ENCODE results near the gene SARS1. TPM values are rescaled to one million over a fixed set of nuclear protein-coding genes. Genes with fewer than 3 reads are reported as not detected.

Gene SARS1
- total and polyA plus RNA-seq, 2 of the 13 experiments (the other 11 are each of a cell fraction or from before 2014, with no cell fraction given), result 103 to 134 TPM

DNA sequence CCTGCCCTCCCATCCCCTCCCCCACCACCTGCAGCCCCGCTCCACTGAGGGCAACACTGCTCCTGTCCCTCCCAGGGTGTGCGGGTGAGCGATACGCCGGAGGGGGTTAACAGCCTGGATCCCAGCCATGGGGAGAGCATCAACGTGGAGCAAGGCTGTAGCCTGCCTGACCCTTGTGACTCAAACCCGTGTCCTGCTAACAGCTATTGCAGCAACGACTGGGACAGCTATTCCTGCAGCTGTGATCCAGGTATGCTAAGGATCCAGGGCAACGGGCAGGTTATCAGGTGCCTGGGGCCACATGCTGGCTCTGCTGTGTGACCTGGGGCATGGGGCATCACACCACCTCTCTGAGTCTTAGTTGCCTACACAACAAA, 50.6 kb downstream of the SARS1 start:
- in situ Hi-C loops (cut with HindIII; ENCODE audit: extremely low pct_ligation_motif_present, low pct_unique_long_range_greater_than_20kb), result loop anchor here (5.0 to 10.0 kb wide), 3 partner anchors 62 to 270 kb away; partner anchors contain the start of gene GPR61
- no peaks in the 10 kb centered on the region for H3K4me1 ChIP-seq (ENCODE audit: insufficient read depth, low read length)
- H3K4me2 ChIP-seq (ENCODE audit: low read depth, low read length), result no peak overlapping the region
- no peak overlapping the region for H3K4me3 ChIP-seq (replicated peaks in 1 of 3; ENCODE audit: insufficient read depth in 1 of 3, low read depth in 2 of 3, low read length in 3 of 3)
- H3K27ac ChIP-seq (ENCODE audit: extremely low read length, insufficient read depth, low read length), result no peak overlapping the region
- H4K20me1 ChIP-seq (ENCODE audit: insufficient read depth, low read length), result no peaks in the 10 kb centered on the region
- WGBS (ENCODE audit: low lambda C conversion rate), result 87% methylated on average over 6 of the region's 9 CpGs
- BruUV-seq (replicated peaks), result no TSS peak
- H3K9ac ChIP-seq (ENCODE audit: insufficient read depth, low read depth, low read length), result no peak overlapping the region
- DNase-seq (ENCODE audit: low spot score) (no peak), ATAC-seq (no peak), FAIRE-seq (no peak)
- no peaks in the 10 kb centered on the region for H3K79me2 ChIP-seq (ENCODE audit: insufficient read depth, low read length)
- intact Hi-C loops (cut with micrococcal nuclease; ENCODE audit: unreplicated experiment), result loop anchor here (5.0 kb wide), 1 partner anchor 172 kb away; the partner anchor contains the start of gene TMEM167B
- H2AFZ ChIP-seq (ENCODE audit: low read length), result no peak overlapping the region
- ChIA-PET POLR2A (interaction anchor here (0.7 to 1.8 kb wide), 3 partner anchors 12 to 134 kb away, joined by 3 to 6 read pairs (median 4); partner anchors contain the start of gene SORT1), CTCF (ENCODE audit: low intra/inter-chr PET ratio, low total read pairs) (interaction anchor here (0.6 to 3.0 kb wide), 13 partner anchors 11 to 269 kb away, joined by 4 to 76 read pairs (median 8); partner anchors contain the start of genes CELSR2, CYB561D1, PSRC1 and SORT1)
- no peaks in the 10 kb centered on the region for H3K9me3 ChIP-seq (ENCODE audit: low read length)
- H3K27me3 ChIP-seq (ENCODE audit: control insufficient read depth in 1 of 2, insufficient read depth in 2 of 2, low read length in 2 of 2), result no peaks in the 10 kb centered on the region
- H3K36me3 ChIP-seq (replicated peaks in 1 of 2; ENCODE audit: control insufficient read depth in 1 of 2, insufficient read depth in 2 of 2, low read length in 2 of 2), result peaks cover 3 to 11% of the 10 kb centered on the region in 2 experiments; a peak in 4 of 5 replicates
- TF ChIP-seq YEATS2 (CRISPR knock-in tag; IDR thresholded peaks at IDR 0.05; ENCODE audit: borderline replicate concordance) (no peak), GLMP (CRISPR knock-in tag; IDR thresholded peaks at IDR 0.05; ENCODE audit: borderline replicate concordance) (no peak), U2AF1 (optimal IDR thresholded peaks at IDR 0.05; ENCODE audit: low read depth, low read length) (no peak), TSC22D2 (CRISPR knock-in tag; IDR thresholded peaks at IDR 0.05; ENCODE audit: borderline replicate concordance) (no peak), ZNF484 (CRISPR knock-in tag; IDR thresholded peaks at IDR 0.05; ENCODE audit: borderline replicate concordance, low read depth) (no peak), ZNF275 (CRISPR knock-in tag; IDR thresholded peaks at IDR 0.05; ENCODE audit: borderline replicate concordance) (no peak), ZNF609 (CRISPR knock-in tag; IDR thresholded peaks at IDR 0.05; ENCODE audit: borderline replicate concordance) (no peak), ZNF496 (CRISPR knock-in tag; IDR thresholded peaks at IDR 0.05; ENCODE audit: insufficient replicate concordance) (no peak), GATAD2A (CRISPR knock-in tag; IDR thresholded peaks at IDR 0.05) (no peak), NPAS2 (CRISPR knock-in tag; IDR thresholded peaks at IDR 0.05; ENCODE audit: borderline replicate concordance) (no peak), HMG20B (CRISPR knock-in tag; conservative IDR thresholded peaks at IDR 0.05) (no peak), FLYWCH1 (CRISPR knock-in tag; IDR thresholded peaks at IDR 0.05) (no peak)
- TF ChIP-seq, protein P1, sequence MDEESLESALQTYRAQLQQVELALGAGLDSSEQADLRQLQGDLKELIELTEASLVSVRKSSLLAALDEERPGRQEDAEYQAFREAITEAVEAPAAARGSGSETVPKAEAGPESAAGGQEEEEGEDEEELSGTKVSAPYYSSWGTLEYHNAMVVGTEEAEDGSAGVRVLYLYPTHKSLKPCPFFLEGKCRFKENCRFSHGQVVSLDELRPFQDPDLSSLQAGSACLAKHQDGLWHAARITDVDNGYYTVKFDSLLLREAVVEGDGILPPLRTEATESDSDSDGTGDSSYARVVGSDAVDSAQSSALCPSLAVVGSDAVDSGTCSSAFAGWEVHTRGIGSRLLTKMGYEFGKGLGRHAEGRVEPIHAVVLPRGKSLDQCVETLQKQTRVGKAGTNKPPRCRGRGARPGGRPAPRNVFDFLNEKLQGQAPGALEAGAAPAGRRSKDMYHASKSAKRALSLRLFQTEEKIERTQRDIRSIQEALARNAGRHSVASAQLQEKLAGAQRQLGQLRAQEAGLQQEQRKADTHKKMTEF (CRISPR knock-in tag; IDR thresholded peaks at IDR 0.05), result no peak

All from HepG2 (cell line).